HAP-1 (cell line): Measurements from ENCODE around the gene ASTN2.
A peak's percentile ranks its signal among the peaks of the same experiment; 100 is the strongest.

ENCODE experiments used
- DNase-seq, 2 experiments: peaks; one replicate each; pipeline ENCODE4 v3.0.0-alpha.2; 2016 to 2020; ENCODE audit warnings: low spot score in 2 of 2
- H3K27me3 ChIP-seq: fragments of 250-450 bp; sonication (Bioruptor Pico); 2 replicates; pipeline ENCODE4 v1.5.1; 2020; ENCODE audit warnings: low read depth, mild to moderate bottlenecking, moderate library complexity
- H3K36me3 ChIP-seq: fragments of 250-450 bp; sonication (Bioruptor Pico); replicated peaks from 2 replicates; pipeline ENCODE4 v1.5.1; 2020; ENCODE audit warnings: mild to moderate bottlenecking
- H3K4me1 ChIP-seq: fragments of 250-450 bp; sonication (Bioruptor Pico); 2 replicates; pipeline ENCODE4 v1.5.1; 2020; ENCODE audit warnings: mild to moderate bottlenecking
- H3K4me3 ChIP-seq: fragments of 250-450 bp; sonication (Bioruptor Pico); 2 replicates; pipeline ENCODE4 v1.5.1; 2020; ENCODE audit warnings: mild to moderate bottlenecking, moderate library complexity
- H3K9me3 ChIP-seq: fragments of 250-450 bp; sonication (Bioruptor Pico); 2 replicates; pipeline ENCODE4 v1.5.1; 2020; ENCODE audit warnings: mild to moderate bottlenecking, moderate library complexity
- in situ Hi-C: fragments of 300-500 bp; cut with MboI; formaldehyde crosslinking; loops from 3 replicates; pipeline ENCODE4 v1.14.3; 2020; ENCODE audit warnings: low sequenced_read_pairs, inconsistent platforms, mixed read lengths

The ASTN2 gene

GRCh38 chr9:116966199-116966598 lies 448.7 kb downstream of the ASTN2 start:
- Histone ChIP-seq H3K27me3 (no peaks in the 10 kb centered on the region), H3K4me3 (no peak overlapping the region), H3K36me3 (no peaks in the 10 kb centered on the region), H3K4me1 (no peaks in the 10 kb centered on the region), H3K9me3 (no peaks in the 10 kb centered on the region)
- in situ Hi-C loops, result no loop called here
- no peak for DNase-seq

- in situ Hi-C loops, result no loop called here
- no peaks in the 10 kb centered on the region for H3K36me3 ChIP-seq
Measured at GRCh38 chr9:116964258-116964657, 450.6 kb downstream of the ASTN2 start.

GRCh38 chr9:116959809-116960208 lies 455.0 kb downstream of the ASTN2 start:
- Histone ChIP-seq H3K4me3 (no peak overlapping the region), H3K9me3 (no peaks in the 10 kb centered on the region), H3K27me3 (0 out of 2 replicates have a peak, but pooled peaks cover 3% of the 10 kb centered on the region), H3K36me3 (no peaks in the 10 kb centered on the region), H3K4me1 (no peaks in the 10 kb centered on the region)
- in situ Hi-C loops, result no loop called here
- peak in 1 of 2 experiments; percentile 73 for DNase-seq

More at GRCh38 chr9:116964258-116964657, 450.6 kb downstream of the ASTN2 start:
- no peaks in the 10 kb centered on the region for H3K4me1 ChIP-seq
- H3K9me3 ChIP-seq, result no peaks in the 10 kb centered on the region
- H3K27me3 ChIP-seq, result no peaks in the 10 kb centered on the region
- no peak for DNase-seq
- H3K4me3 ChIP-seq, result no peak overlapping the region

GRCh38 chr9:116958881-116959280 lies 456.0 kb downstream of the ASTN2 start:
- Histone ChIP-seq H3K36me3 (no peaks in the 10 kb centered on the region), H3K9me3 (no peaks in the 10 kb centered on the region), H3K27me3 (0 out of 2 replicates have a peak, but pooled peaks cover 3% of the 10 kb centered on the region), H3K4me1 (no peaks in the 10 kb centered on the region), H3K4me3 (no peak overlapping the region)
- DNase-seq, result no peak
- in situ Hi-C loops, result no loop called here

- Histone ChIP-seq H3K36me3 (no peaks in the 10 kb centered on the region), H3K9me3 (no peaks in the 10 kb centered on the region), H3K27me3 (0 out of 2 replicates have a peak, but pooled peaks cover 3% of the 10 kb centered on the region), H3K4me3 (no peak overlapping the region), H3K4me1 (no peaks in the 10 kb centered on the region)
- in situ Hi-C loops, result no loop called here
- no peak for DNase-seq
Measured at GRCh38 chr9:116954731-116955130, 460.1 kb downstream of the ASTN2 start.

GRCh38 chr9:116953271-116953670 lies 461.6 kb downstream of the ASTN2 start:
- DNase-seq, result no peak
- no peak overlapping the region for H3K4me3 ChIP-seq
- in situ Hi-C loops, result no loop called here
- H3K36me3 ChIP-seq, result no peaks in the 10 kb centered on the region
- H3K9me3 ChIP-seq, result no peaks in the 10 kb centered on the region
- H3K4me1 ChIP-seq, result no peaks in the 10 kb centered on the region
- 0 out of 2 replicates have a peak, but pooled peaks cover 3% of the 10 kb centered on the region for H3K27me3 ChIP-seq

- H3K27me3 ChIP-seq, result 0 out of 2 replicates have a peak, but pooled peaks cover 3% of the 10 kb centered on the region
- H3K36me3 ChIP-seq, result no peaks in the 10 kb centered on the region
- H3K4me1 ChIP-seq, result no peaks in the 10 kb centered on the region
- no peaks in the 10 kb centered on the region for H3K9me3 ChIP-seq
- DNase-seq, result no peak
- in situ Hi-C loops, result no loop called here
- no peak overlapping the region for H3K4me3 ChIP-seq
Measured at GRCh38 chr9:116952436-116952810, 462.4 kb downstream of the ASTN2 start.

- Histone ChIP-seq H3K4me1 (no peaks in the 10 kb centered on the region), H3K4me3 (no peak overlapping the region), H3K9me3 (no peaks in the 10 kb centered on the region), H3K27me3 (no peaks in the 10 kb centered on the region), H3K36me3 (no peaks in the 10 kb centered on the region)
- DNase-seq, result no peak
- in situ Hi-C loops, result no loop called here
Measured at GRCh38 chr9:116951588-116952435, 463.0 kb downstream of the ASTN2 start.

- DNase-seq, result no peak
- in situ Hi-C loops, result no loop called here
- H3K36me3 ChIP-seq, result no peaks in the 10 kb centered on the region
- no peaks in the 10 kb centered on the region for H3K4me1 ChIP-seq
- no peaks in the 10 kb centered on the region for H3K27me3 ChIP-seq
- no peak overlapping the region for H3K4me3 ChIP-seq
- H3K9me3 ChIP-seq, result no peaks in the 10 kb centered on the region
Measured at GRCh38 chr9:116945817-116946216, 469.0 kb downstream of the ASTN2 start.

- Histone ChIP-seq H3K27me3 (no peaks in the 10 kb centered on the region), H3K36me3 (no peaks in the 10 kb centered on the region), H3K4me1 (no peaks in the 10 kb centered on the region), H3K4me3 (no peak overlapping the region), H3K9me3 (no peaks in the 10 kb centered on the region)
- DNase-seq, result no peak
- in situ Hi-C loops, result no loop called here
Measured at GRCh38 chr9:116944714-116945534, 469.9 kb downstream of the ASTN2 start.

GRCh38 chr9:116943970-116944369 lies 470.9 kb downstream of the ASTN2 start:
- in situ Hi-C loops, result no loop called here
- no peak for DNase-seq
- Histone ChIP-seq H3K27me3 (no peaks in the 10 kb centered on the region), H3K9me3 (no peaks in the 10 kb centered on the region), H3K36me3 (no peaks in the 10 kb centered on the region), H3K4me1 (no peaks in the 10 kb centered on the region), H3K4me3 (no peak overlapping the region)

GRCh38 chr9:116942593-116943061 lies 472.2 kb downstream of the ASTN2 start:
- H3K9me3 ChIP-seq, result no peaks in the 10 kb centered on the region
- DNase-seq, result no peak
- H3K4me3 ChIP-seq, result no peak overlapping the region
- H3K36me3 ChIP-seq, result no peaks in the 10 kb centered on the region
- H3K27me3 ChIP-seq, result no peaks in the 10 kb centered on the region
- H3K4me1 ChIP-seq, result no peaks in the 10 kb centered on the region
- in situ Hi-C loops, result no loop called here

GRCh38 chr9:116941266-116941665 lies 473.6 kb downstream of the ASTN2 start:
- no peaks in the 10 kb centered on the region for H3K27me3 ChIP-seq
- DNase-seq, result no peak
- in situ Hi-C loops, result no loop called here
- no peaks in the 10 kb centered on the region for H3K36me3 ChIP-seq
- no peaks in the 10 kb centered on the region for H3K9me3 ChIP-seq
- H3K4me3 ChIP-seq, result no peak overlapping the region
- H3K4me1 ChIP-seq, result no peaks in the 10 kb centered on the region
